Osteoblast (primary cell): ENCODE measurements around the gene LRRC63. TPM values are rescaled to one million over a fixed set of nuclear protein-coding genes. Genes with fewer than 3 reads are reported as not detected.

ENCODE experiments used
- DNase-seq: peaks from one replicate; pipeline ENCODE4 v3.0.0; 2011; ENCODE audit warnings: low spot score, mixed read lengths; ENCODE audit not compliant: insufficient read length; ENCODE audit errors: missing footprints
- H2AFZ ChIP-seq: 2 replicates; pipeline ENCODE4 v1.6.0; 2011; ENCODE audit warnings: mild to moderate bottlenecking, low read length
- H3K27ac ChIP-seq: 2 replicates; pipeline ENCODE4 v1.5.1; 2011; ENCODE audit warnings: mild to moderate bottlenecking, low read depth, low read length, moderate library complexity
- H3K27me3 ChIP-seq: 2 replicates; pipeline ENCODE4 v1.6.0; 2012; ENCODE audit warnings: mild to moderate bottlenecking, control low read depth, inconsistent platforms, low read length, moderate library complexity; ENCODE audit not compliant: insufficient read depth
- H3K36me3 ChIP-seq: 2 replicates; pipeline ENCODE4 v1.5.1; 2011; ENCODE audit warnings: mild to moderate bottlenecking, low read length, control low read depth, moderate library complexity; ENCODE audit not compliant: insufficient read depth
- H3K4me1 ChIP-seq: 2 replicates; pipeline ENCODE4 v1.5.1; 2011; ENCODE audit warnings: mild to moderate bottlenecking, low read length, control low read depth, moderate library complexity; ENCODE audit not compliant: insufficient read depth
- H3K4me2 ChIP-seq: 2 replicates; pipeline ENCODE4 v1.6.0; 2011; ENCODE audit warnings: mild to moderate bottlenecking, low read length; ENCODE audit not compliant: insufficient read depth
- H3K4me3 ChIP-seq: fragments of 200-600 bp; sonication (generic); 3 replicates; pipeline ENCODE4 v1.5.1; 2012; ENCODE audit warnings: mild to moderate bottlenecking, low read length, inconsistent platforms; ENCODE audit not compliant: insufficient read depth
- H3K79me2 ChIP-seq: 2 replicates; pipeline ENCODE4 v1.6.0; 2012; ENCODE audit warnings: mild to moderate bottlenecking, low read length, control low read depth, inconsistent platforms; ENCODE audit not compliant: insufficient read depth
- H3K9me3 ChIP-seq: 2 replicates; pipeline ENCODE4 v1.5.1; 2011; ENCODE audit warnings: low read depth, low read length, control low read depth
- H4K20me1 ChIP-seq: 2 replicates; pipeline ENCODE4 v1.6.0; 2012; ENCODE audit warnings: mild to moderate bottlenecking, low read length, control low read depth; ENCODE audit not compliant: insufficient read depth
- total RNA-seq: library from RNA; depleted of rRNA; stranded (reverse); fragments of >200 nt; gene quantifications from 2 replicates; pipeline ENCODE4 v1.2.3, GENCODE V29; 2012
- TF ChIP-seq, protein P1 (sequence below): IDR thresholded peaks from 2 replicates; pipeline ENCODE4 v1.5.1; 2011; ENCODE audit warnings: mild to moderate bottlenecking, low read depth, low read length, moderate library complexity; ENCODE audit errors: extremely low read depth

The LRRC63 gene
- total RNA-seq, 1 donor = not detected

DNA sequence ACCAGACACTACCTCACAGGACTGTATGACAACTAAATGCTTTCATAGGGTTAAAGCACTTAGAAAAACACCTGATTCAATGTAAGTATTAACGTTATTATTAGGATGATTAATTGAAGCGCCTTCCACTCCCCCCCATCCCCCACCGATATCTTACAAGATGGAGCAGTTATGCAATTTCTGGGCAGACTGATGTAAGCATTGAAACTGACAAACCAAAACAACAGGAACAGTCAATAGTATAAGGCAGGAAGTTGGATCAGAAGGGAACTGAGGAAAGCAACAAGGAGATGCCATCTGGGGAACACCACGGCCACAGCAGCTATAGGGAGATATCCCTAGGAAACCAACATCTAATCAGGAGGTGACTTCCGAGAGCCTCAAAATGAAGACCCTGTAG, 33.6 kb upstream of the LRRC63 start:
- no peak overlapping the region for H3K4me3 ChIP-seq
- H3K4me1 ChIP-seq = no peaks in the 10 kb centered on the region
- H3K27me3 ChIP-seq = peaks cover 23% of the 10 kb centered on the region
- no peaks in the 10 kb centered on the region for H3K9me3 ChIP-seq
- H3K79me2 ChIP-seq = no peaks in the 10 kb centered on the region
- H3K4me2 ChIP-seq = no peak overlapping the region
- H2AFZ ChIP-seq = no peak overlapping the region
- H3K36me3 ChIP-seq = no peaks in the 10 kb centered on the region
- TF ChIP-seq, protein P1, sequence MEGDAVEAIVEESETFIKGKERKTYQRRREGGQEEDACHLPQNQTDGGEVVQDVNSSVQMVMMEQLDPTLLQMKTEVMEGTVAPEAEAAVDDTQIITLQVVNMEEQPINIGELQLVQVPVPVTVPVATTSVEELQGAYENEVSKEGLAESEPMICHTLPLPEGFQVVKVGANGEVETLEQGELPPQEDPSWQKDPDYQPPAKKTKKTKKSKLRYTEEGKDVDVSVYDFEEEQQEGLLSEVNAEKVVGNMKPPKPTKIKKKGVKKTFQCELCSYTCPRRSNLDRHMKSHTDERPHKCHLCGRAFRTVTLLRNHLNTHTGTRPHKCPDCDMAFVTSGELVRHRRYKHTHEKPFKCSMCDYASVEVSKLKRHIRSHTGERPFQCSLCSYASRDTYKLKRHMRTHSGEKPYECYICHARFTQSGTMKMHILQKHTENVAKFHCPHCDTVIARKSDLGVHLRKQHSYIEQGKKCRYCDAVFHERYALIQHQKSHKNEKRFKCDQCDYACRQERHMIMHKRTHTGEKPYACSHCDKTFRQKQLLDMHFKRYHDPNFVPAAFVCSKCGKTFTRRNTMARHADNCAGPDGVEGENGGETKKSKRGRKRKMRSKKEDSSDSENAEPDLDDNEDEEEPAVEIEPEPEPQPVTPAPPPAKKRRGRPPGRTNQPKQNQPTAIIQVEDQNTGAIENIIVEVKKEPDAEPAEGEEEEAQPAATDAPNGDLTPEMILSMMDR = no peak
- no peak for DNase-seq
- H4K20me1 ChIP-seq = no peaks in the 10 kb centered on the region
- H3K27ac ChIP-seq = no peak overlapping the region

DNA sequence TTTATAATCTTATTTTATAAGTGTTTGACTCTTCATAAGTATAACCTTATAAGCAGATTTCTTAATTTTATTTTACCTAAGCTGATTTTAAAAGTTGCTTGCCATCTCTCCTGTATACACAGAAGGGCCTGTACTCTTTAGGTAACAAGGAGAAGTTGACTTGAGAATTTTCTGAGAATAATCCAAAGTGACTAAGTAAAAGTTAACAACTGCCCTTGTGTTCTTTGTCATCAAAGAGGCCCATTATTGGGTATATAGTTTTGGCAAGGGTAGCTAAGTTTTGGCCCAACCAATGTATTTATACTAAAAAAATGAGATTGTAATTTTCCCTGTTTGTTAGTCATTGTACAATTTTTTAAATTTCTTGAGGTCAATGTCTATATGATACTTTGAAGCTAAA, 32.9 kb upstream of the LRRC63 start:
- Histone ChIP-seq H3K4me1 (no peaks in the 10 kb centered on the region), H3K36me3 (no peaks in the 10 kb centered on the region), H3K4me2 (no peak overlapping the region), H3K27ac (no peak overlapping the region), H4K20me1 (no peaks in the 10 kb centered on the region), H3K27me3 (peaks cover 25% of the 10 kb centered on the region), H3K79me2 (no peaks in the 10 kb centered on the region), H2AFZ (no peak overlapping the region), H3K9me3 (no peaks in the 10 kb centered on the region), H3K4me3 (no peak overlapping the region)
- no peak for DNase-seq
- TF ChIP-seq, protein P1 = no peak

DNA sequence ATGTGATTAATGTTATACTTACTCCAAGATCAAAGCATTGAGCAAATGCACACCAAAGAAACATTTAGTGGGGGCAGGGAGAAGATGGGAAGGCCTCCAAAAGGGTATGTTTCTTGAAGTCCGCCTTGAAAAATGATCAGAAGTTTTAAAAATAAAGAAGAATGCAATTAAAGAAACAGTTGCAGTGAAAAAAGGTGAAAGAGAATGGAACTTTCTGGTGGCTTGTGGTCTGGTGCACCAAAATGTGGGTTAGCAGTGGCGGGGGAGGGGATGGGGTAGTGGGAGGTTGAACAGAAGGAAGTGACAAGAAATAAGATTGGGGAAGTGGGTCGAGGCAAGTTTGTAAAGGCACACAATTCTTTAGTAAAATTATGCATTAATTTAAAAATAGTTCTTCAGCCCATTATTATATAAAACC, 32.2 kb upstream of the LRRC63 start:
- Histone ChIP-seq H3K4me2 (no peak overlapping the region), H3K27me3 (peaks cover 27% of the 10 kb centered on the region), H3K4me3 (no peak overlapping the region), H3K9me3 (no peaks in the 10 kb centered on the region), H2AFZ (no peak overlapping the region), H4K20me1 (no peaks in the 10 kb centered on the region), H3K36me3 (no peaks in the 10 kb centered on the region), H3K4me1 (no peaks in the 10 kb centered on the region), H3K79me2 (no peaks in the 10 kb centered on the region), H3K27ac (no peak overlapping the region)
- DNase-seq = no peak
- TF ChIP-seq, protein P1 = no peak

DNA sequence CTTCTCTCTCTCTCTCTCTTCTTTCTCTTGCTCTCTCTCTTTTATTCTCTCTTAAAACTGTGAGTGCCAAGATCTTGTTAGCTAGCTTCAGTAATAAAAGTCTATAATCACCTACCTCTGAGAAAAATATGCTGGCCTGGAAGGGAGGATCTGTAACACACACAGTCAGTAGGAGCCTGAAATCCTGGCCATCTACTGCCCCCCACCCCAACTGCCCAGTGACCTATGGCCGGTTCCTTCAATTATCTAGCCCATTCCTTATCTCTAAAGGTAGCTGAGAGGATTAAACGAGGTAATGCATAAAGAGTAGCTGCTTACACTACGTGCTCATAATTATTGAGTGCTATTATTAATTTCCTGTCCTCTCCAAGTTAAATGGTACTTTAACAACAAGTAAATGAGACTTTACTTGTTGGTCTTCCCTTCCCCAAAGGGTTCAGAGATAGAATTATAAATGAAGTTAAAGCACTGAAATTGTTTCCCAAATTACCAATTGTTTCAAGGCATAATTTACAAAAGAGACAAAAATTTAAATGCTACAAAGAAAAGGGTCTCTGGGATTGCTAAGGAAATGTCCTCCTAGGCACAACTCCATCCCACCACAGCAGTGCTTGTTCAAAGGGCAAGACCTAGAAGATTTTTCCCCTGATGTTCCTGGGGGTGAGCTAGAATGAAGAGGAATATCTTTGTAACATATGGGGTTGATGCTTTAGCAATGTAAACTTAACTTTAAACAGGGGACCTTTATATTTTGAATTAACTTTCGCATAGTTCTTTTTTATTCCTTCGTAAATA, 31.6 kb upstream of the LRRC63 start:
- no peak overlapping the region for H3K4me2 ChIP-seq

More for the DNA sequence above, 31.6 kb upstream of the LRRC63 start:
- H3K27me3 ChIP-seq = peaks cover 26% of the 10 kb centered on the region
- TF ChIP-seq, protein P1 = no peak
- no peak overlapping the region for H3K27ac ChIP-seq
- H3K4me3 ChIP-seq = no peak overlapping the region
- no peaks in the 10 kb centered on the region for H3K4me1 ChIP-seq
- no peaks in the 10 kb centered on the region for H3K9me3 ChIP-seq
- DNase-seq = no peak
- H4K20me1 ChIP-seq = no peaks in the 10 kb centered on the region
- no peaks in the 10 kb centered on the region for H3K79me2 ChIP-seq
- H3K36me3 ChIP-seq = no peaks in the 10 kb centered on the region
- no peak overlapping the region for H2AFZ ChIP-seq
